Fibroblast of villous mesenchyme (primary cell): Measurements from ENCODE around the gene TAX1BP1. TPM values are rescaled to one million over a fixed set of nuclear protein-coding genes. Genes with fewer than 3 reads are reported as not detected.

Experiments
- DNase-seq: peaks from one replicate; pipeline ENCODE4 v3.0.0-alpha.2; 2010; ENCODE audit warnings: low read depth
- H3K4me3 ChIP-seq: 2 replicates; pipeline ENCODE4 v1.5.1; 2011; ENCODE audit warnings: low read depth, mild to moderate bottlenecking, low read length
- CTCF ChIP-seq: IDR thresholded peaks from 2 replicates; pipeline ENCODE4 v1.5.1; 2012; ENCODE audit warnings: low read depth, mild to moderate bottlenecking, low read length; ENCODE audit not compliant: insufficient read depth
- total RNA-seq: library from RNA; depleted of rRNA; stranded (reverse); fragments of >200 nt; gene quantifications from 2 replicates; pipeline ENCODE4 v1.2.3, GENCODE V29; 2012

TAX1BP1 gene
- total RNA-seq, 1 donor, result 99.7 TPM

GRCh38 chr7:27812706-27813105 lies 72.7 kb downstream of the TAX1BP1 start:
- no peak overlapping the region for H3K4me3 ChIP-seq
- no peak for DNase-seq
- TF ChIP-seq CTCF, result no peak

GRCh38 chr7:27822245-27822644 lies 82.3 kb downstream of the TAX1BP1 start:
- DNase-seq, result no peak
- no peak overlapping the region for H3K4me3 ChIP-seq
- TF ChIP-seq CTCF, result no peak

- DNase-seq, result no peak
- TF ChIP-seq CTCF, result no peak
- H3K4me3 ChIP-seq, result no peak overlapping the region
These were observed 85.9 kb downstream of the TAX1BP1 start for GRCh38 chr7:27825891-27826290.

GRCh38 chr7:27826357-27826756 lies 86.4 kb downstream of the TAX1BP1 start:
- no peak for DNase-seq
- no peak for TF ChIP-seq CTCF

GRCh38 chr7:27834179-27834921 lies 94.4 kb downstream of the TAX1BP1 start:
- H3K4me3 ChIP-seq, result no peak overlapping the region
- no peak for TF ChIP-seq CTCF
- DNase-seq, result no peak

More at GRCh38 chr7:27826357-27826756, 86.4 kb downstream of the TAX1BP1 start:
- H3K4me3 ChIP-seq, result no peak overlapping the region

- peak; percentile 39 for DNase-seq
- H3K4me3 ChIP-seq, result no peak overlapping the region
- no peak for TF ChIP-seq CTCF
These were observed 95.4 kb downstream of the TAX1BP1 start for GRCh38 chr7:27835376-27835775.

GRCh38 chr7:27836536-27836935 lies 96.6 kb downstream of the TAX1BP1 start:
- no peak for DNase-seq
- TF ChIP-seq CTCF, result no peak
- H3K4me3 ChIP-seq, result no peak overlapping the region
